NCI-H2107 (cell line): ENCODE results near the gene SPRY4.
"Not testable (repeated sequence)": the region's sequence is repeated elsewhere in the genome, so short reads cannot be mapped to it uniquely, and the experiment has no call there.

Experiments used
- DNase-seq: peaks from one replicate; lab custom pipeline; 2025; lab: John Stamatoyannopoulos, UW

SPRY4 gene, protein sequence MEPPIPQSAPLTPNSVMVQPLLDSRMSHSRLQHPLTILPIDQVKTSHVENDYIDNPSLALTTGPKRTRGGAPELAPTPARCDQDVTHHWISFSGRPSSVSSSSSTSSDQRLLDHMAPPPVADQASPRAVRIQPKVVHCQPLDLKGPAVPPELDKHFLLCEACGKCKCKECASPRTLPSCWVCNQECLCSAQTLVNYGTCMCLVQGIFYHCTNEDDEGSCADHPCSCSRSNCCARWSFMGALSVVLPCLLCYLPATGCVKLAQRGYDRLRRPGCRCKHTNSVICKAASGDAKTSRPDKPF

DNA sequence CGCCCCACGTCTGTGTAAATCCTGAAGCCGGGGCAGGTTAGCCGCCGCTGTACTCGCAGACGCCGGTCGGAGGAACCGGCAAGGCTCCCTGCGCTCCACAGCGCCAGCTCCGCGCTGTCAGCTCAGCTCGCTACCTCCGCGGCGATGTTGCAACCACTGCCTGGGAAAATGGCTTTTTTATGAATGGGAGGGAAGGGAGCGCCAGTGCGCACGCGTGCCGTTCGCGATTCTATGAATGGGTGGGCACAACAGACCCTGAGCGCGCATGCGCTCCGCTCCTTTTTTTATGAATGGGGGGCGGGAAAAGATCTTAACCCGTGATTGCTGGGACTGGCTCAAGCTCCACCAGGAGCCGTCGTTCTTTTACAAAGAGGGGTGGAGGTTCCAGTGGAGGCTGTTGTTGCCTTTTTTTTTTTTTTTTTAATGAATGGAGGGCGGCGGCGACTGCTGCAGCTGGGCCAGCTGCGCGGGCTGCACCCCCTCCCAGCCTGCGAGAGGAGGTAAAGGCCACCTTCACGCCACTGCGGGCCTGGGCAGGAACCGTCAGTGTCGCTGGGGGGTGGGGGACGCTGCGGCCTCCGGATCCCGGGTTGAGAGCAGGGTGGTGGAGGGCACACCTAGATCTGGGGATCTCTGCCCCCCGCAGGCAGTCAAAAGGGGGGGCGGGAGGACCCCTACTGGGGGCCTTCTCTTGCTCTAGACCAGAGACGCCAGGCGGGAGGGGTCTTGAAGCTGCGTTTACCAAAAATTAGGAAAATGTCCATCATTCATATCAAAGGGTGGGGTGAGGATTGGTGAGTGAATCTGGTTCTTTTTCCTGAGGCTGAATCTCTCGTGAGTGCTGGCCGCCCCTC lies at the start of gene SPRY4:
SPRY4 (minus strand) TSS at position 151 of the 854 bp plus-strand sequence. CDS start 9,913 bp downstream, outside the sequence.
- peak; percentile 74 for DNase-seq

DNA sequence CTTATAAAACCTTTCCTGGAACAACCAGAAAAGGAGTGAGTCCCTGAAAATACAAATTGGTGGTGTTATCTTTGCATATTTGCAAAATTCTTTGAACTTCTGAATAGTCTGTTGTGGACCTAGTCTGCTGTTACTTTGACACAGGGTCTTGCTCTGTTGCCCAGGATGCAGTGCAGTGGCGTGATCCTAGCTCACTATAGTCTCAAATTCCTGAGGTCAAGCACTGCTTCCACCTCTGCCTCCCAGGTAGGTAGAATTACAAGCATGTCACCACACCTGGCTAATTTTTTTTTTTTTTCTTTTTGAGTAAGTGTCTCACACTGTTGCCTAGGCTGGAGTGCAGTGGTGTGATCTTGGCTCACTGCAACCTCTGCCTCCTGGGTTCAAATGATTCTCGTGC lies 43.7 kb upstream of the SPRY4 start:
- no peak for DNase-seq

DNA sequence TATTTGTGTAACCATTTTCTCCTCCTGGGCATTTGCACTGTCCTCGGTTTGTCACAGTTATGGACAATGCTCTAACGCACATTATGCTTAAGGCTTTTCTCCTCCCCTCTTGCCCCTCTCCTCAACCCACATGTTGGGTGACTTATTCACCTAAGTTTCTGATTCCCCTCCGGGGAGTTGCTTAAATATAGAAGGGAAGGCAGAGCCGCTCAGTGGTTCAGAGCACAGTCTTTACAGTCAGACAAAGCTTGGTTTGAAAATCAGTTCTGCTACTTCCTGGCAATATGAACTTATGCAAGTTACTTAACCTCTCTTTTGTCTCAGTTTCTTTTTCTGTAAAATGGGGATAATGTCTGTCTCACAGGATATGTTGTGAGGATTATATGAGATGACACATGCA lies 41.2 kb upstream of the SPRY4 start:
- no peak for DNase-seq

DNA sequence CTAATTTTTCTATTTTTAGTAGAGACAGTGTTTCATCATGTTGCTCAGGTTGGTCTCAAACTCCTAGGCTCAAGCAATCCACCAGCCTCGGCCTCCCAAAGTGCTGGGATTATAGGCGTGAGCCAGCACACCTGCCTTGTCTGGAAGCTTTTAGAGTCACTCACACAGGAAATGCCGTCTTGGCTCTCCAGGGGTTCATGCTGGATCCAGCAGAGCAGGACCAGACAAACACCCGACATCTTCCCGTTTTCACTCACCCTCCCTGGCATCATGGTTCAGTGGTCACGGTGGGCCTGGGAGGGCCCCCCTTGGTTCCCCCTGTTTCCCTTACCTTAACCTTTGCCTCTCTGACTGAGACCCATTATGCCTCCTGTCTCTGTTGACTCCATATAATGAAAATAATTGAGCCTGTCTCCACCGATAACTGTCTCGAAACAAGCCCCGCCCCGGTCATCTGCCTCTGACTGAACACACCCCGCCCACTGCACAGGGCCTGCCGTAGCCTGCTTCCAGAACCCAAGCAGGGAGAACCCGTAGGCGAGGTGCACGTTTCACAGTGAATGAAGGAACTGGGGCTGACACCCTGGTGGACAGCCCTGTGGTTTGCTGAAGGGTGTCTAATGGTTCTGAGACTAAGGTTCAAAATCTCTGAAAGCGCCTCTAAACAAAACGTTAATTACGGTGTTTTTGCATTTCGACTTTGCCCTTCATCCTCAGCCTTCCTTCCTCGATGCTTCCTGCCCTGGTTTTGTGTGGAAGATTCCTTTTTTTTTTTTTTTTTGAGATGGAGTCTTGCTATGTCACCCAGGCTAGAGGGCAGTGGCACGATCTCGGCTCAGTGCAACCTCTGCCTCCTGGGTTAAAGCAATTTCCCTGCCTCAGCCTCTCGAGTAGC lies 39.7 kb upstream of the SPRY4 start:
- no peak for DNase-seq

DNA sequence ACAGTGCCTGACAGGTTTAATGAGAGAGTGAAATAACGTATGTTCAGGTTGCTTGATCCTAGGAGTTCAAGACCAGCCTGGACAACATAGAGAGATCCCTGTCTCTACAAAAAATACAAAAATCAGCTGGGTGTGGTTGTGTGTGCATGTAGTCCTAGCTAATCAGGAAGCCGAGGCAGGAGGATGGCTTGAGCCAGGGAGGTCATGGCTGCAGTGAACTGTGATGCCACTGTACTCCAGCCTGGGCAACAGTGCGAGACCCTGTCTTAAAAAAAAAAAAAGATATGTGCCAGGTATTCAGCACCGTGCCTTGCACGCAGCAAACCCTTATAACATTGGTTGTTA lies 38.8 kb upstream of the SPRY4 start:
- DNase-seq: no peak

DNA sequence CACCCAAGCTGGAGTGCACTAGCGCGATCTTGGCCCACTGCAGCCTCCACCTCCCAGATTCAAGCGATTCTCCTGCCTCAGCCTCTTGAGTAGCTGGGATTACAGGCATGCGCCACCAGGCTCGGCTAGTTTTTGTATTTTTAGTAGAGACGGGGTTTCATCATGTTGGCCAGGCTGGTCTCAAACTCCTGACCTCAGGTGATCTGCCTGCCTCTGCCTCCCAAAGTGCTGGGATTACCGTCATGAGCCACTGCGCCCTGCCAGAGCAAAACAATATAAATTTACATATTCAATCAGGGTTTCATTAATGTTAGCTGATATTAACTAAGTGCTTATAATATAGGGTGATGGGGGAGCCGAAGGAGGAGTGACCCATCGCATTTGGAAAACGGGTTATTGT lies 37.4 kb upstream of the SPRY4 start:
- DNase-seq: not testable (repeated sequence)

DNA sequence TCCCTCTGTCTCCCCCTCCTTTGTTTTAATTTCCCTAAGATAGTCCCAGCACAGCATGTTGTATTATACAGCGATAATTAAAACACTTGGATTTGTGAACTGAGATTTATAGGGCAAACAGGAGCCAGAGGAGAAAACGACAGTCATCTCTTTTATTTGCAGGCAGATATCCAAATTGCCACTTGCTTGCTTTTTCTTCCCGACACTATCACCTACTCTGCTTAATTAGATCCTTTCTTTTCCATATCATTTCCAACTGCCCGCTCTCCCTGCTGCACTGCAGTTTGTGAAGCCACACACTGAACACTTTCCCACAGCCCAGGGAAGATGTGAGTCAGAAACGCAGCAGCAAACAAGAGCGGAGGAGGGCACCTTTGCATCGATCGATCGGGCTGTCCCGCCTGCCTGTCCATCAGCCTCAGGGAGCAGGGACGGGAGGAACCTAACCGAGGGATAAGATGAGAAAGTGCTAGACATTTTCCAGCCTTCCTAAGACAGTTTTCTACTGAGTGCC lies 35.8 kb upstream of the SPRY4 start:
- DNase-seq: no peak

DNA sequence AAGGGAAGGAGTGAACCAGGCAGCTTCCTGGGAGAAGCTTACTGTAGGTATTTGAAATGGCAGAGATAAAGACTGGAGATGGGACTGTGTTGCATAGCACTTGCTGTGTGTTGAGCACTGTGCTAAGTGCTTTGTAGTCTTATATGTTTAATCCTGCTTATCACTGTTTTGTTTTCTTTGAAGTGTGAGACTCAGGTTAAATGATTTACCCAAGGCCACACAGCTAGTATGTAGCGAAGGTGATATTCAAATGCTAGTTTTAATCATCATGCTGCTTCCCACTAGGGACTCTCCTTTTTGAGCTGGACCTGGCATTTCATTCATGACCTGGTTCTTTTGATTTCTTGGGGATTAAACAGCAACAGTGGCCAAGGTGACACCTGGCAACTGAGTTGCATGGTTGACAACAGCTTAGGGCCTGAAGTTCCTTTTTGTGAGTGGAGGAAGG lies 35.3 kb upstream of the SPRY4 start:
- DNase-seq: no peak

DNA sequence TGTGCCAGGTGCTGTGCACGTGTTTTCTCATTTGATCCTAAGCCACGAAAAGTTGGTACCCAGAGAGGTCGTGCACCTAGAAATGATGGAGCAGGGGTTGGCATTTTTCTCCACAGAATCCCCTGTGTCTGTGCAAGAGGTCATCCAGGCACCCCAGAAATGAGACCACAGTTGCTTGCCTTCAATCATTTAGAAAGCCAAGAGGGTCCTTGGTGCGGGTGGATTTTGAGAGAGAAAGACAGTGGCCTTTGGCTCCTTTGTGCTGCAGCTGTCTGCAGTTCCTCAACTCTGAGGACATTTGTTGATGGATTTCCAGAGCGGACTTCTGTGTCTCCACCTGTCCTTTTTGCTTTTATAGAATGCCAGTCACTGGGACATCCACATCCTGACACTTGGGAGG lies 33.8 kb upstream of the SPRY4 start:
- no peak for DNase-seq

DNA sequence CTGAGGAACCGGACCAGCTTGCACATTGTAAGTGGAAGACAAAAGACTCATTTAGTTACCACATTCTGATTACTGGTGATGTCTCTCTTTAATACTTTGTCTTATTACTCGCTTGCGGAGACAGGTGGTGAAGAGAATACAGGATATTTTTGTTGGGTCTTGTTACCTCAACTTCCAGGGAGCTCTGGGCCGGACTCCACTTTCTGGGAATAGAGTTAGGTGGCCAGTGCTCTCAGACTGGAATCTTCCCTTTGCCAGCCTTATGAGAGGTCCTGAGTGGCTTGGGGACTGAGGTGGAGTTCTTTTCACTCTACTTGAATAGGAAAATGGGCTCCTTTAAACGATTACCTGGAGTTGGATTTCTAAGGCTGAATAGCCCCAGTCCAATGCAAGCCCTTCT lies 33.3 kb upstream of the SPRY4 start:
- DNase-seq: no peak

DNA sequence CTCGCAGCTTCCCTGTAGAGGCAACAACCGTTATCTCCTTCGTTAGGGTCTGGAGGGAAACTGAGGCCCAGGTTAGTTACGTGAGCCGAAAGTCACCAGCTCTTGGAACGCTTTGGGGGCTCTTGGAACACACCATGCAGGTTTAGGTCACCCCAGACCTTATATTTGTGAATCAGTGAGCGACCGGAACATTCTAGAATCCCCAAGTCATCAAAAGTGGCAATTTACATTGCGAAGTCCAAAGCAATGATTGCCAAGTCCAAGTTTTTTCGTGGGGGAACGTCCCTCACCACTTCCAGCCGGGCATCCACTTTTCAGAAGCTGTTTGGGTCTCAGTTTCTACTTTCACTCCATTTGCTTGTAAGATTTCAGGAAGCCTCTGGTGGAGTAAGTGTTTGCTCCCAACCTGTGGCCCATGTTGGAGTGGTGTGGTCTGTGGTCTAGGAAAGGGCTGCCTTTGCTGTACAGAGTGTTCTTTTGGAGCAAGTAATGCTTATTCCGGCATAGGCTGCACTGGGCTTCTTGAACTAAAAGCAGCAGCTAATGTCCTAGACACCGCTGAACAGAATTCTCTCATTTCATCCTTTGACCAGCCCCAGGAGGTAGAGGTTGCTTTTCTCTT lies 32.8 kb upstream of the SPRY4 start:
- no peak for DNase-seq

DNA sequence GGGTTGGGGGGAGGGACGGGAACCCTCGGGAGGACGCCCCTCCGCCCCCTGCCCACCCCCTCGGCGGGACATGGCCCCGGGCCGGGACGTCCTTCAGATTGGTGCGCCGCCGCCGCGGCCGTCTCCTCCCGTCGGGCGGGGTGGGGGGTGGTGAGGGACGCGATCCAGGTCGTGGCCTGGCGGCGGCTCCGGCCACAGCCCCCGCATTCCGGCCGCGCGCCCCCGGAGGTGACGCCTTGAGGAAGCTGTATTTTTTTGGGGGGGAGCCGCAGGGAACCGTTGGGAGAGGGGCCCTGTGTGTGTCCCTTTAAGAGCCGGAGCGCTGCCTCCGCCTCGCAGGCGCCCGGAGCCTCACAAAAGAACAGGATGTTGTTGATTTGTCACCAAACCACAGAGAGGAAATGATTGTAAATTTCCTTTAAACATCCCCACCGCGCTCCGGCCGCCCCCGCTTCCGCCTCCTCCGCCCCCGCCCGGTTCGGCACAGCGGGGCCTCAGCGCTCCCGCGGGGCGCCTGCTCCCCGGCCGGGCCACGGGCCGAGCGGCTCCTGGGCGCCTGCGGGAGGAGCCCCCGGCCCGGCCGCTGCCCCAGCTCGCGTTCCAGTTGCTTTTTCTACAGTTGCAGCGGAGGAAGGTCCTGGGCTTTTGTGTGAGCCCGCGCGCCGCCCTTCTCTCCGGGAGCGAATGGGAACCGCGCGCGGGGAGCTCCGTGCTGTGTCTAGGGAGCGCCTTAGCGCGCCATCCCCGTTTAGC lies 32.1 kb upstream of the SPRY4 start:
- DNase-seq: no peak

DNA sequence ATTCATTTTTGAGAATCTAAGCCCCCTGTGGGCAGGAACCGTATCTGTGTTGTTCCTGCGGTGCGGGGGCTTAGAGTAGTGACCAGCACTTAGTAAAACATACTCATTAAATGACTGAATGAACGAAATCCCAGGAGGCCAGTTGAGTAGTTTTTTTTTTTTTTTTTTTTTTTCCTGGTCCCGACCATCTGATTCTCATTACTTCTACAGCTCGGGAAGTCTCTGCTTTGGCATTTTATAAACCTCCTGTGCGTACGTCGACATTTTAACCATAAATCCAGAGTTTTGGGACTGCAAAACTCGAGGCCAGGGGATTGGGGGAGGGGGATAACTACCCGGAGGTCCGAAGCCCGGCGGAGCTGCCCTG lies 31.5 kb upstream of the SPRY4 start:
- DNase-seq: no peak

DNA sequence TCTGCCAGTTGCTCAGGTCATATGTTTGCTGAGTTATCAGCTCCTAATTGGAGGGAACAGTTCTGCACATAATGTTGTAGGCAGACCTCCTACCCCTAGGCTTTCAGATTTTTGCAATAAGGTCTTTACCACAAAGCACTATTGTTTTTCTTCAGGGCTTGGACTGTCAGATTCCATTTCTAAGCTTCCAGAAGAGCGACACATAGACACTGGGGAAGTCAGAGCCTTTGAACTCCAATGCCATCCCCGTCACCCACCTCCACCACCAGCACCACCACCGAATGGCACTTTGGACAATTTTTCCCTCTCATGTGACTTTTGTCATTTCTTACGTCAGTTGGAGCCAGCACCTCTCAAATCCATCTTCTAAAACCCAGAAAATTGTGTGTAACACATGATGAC lies 28.3 kb upstream of the SPRY4 start:
- no peak for DNase-seq

DNA sequence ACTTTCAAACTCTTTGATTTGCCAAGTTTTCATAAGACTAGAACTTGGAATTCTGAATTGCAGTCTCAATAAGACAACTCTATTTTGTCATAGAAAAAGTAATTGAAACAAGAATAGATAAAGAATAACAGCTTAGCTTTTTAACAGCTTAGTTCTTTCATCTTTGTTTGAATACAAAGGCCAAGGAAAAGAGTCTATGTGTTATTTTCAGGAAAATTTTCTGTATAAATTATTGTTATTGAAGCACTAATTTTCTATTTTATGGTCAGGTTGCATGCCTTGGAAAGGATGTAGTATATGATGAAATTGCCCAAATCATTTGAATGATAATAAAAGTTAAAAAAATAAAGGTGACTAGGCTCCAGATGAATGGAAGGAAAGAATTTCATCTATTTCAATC lies 25.2 kb upstream of the SPRY4 start:
- DNase-seq: no peak

DNA sequence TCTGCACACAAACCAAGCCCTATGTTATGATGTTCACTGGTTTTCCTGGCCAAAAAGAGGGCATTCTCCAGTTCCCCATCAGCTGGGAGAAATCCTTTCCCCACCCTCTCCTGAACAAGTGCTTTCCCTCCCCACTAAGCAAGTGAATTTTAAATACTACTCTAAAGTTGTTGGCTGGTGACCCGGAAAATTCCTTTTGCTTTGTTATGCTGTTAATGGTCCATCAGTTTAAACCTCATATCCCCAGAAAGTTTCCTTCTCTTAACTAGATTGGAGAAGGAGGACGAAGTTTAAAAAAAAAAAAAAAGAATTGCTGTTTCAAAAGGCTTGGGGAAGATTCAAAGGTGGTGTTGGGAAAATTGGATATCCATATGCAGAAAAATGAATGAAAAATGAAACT lies 21.9 kb upstream of the SPRY4 start:
- DNase-seq: no peak

DNA sequence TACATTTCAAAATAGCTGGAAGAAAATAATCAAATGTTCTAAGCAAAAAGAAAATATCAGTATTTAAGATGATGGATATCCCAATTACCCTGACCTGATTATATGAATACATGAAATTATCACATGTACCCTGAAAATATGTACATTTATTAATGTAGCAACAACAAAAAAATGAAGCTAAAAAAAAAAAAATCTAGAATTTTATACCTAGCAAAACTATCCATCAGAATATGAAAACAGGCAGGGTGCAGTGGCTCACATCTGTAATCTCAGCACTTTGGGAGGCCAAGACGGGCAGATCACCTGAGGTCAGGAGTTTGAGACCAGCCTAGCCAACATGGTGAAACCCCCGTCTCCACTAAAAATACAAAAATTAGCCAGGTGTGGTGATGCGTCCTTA lies 20.1 kb upstream of the SPRY4 start:
- not testable (repeated sequence) for DNase-seq

DNA sequence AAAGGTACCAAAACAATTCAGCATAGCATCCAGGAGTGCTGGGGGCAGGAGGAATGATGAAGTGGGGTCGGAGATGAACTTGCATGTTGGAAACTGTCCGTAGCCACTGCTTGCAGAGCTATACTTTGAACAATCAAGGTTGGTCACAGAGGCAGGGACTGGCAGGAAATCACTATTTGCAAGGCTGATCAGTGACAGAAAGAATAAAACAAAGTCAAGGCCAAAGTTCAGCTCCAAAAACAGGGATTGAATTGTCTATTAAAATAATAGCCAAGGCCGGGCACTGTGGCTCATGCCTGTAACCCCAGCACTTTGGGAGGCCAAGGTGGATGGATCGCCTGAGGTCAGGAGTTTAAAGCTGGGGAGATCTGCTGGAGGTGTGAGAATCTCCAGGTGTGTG lies 18.7 kb upstream of the SPRY4 start:
- no peak for DNase-seq

DNA sequence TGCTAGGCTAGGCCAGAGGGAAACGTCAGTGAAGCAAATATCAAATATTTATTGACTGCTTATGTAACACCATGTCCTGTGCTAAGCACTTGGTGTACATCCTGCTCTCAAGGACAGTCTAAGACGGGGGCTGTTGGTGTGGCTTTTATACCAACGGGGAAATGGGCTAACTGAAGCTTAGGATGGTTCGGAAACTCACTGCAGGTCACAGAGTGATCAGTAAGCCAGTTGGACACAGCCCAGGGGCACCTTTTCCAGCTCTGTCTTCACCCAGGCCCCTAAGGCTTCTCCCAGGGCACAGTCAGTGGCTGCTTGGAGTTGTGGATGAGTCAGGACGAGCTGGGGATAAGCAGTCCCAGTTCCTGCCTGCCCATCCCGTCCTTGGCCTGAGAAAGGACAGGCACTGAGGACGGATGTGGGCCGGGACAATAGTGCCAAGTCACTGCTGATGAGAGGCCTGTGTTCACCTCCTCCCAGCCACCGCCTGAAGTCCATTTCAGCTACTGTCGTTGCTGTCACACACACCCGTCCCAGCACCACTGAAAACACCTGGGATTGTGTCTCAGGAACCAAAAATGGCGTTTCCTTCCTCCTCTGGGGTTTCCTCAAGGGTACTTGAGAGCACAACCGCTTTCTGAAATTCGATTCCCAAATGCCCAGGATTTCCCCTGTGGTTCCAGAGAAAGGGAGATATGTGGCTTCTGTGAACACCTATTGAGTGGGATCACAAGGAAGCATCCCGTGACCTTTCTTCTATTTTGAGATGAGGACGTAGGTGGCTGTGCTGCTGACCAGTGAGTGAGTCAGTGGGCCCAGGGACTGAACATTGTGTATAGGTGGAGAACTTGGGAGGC lies 17.5 kb upstream of the SPRY4 start:
- no peak for DNase-seq

DNA sequence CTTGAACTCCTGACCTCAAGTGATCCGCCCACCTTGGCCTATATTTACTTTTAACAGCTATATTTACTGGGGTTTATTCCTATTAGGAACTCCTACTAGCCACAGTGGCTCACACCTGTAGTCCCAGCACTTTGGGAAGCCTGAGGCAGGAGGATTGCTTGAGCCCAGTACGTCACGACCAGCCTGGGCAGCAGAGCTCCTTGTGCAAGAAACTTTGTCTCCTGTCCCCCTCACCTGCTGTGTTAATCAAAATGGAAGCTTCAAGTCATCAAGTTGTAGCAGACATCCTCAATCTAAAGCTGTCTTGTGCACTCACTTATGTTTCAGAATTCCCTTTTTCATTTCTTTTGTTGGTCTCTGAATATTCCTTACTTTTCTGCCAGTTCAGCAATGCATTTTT lies 15.0 kb upstream of the SPRY4 start:
- no peak for DNase-seq
